ENCODE measurements around the gene TAF5. TPM values are rescaled to one million over a fixed set of nuclear protein-coding genes. Genes with fewer than 3 reads are reported as not detected.

TAF5 gene
- total and polyA plus RNA-seq, 2 donors (not counting 3 experiments of a cell fraction or from before 2014, with no cell fraction given), result 2.4 to 5.8 TPM

DNA sequence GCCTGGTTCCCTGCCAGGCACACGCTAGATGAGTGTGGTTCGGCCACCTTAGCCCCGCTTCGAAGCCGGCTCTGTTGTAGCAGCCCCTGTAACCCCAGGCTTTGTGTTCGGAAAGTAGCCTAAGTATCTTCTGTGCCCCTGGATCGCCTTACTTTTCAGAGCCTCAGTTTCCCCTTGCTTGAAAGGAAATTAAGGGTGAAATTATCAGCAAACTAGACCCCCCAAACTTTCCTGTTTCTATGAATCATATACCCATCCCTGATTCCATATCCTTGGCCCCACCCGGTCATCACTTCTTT, 29.0 kb downstream of the TAF5 start:
- CTCF ChIA-PET, result interaction anchor here (0.9 to 1.9 kb wide), 4 partner anchors 9 to 479 kb away, joined by 3 to 5 read pairs (median 4); partner anchors contain the start of gene CNNM2
- peak overlapping the region; percentile 80 for H3K9ac ChIP-seq (replicated peaks; ENCODE audit: extremely low read depth, insufficient read depth, low read length)
- peaks cover 16% of the 10 kb centered on the region for H3K4me1 ChIP-seq (ENCODE audit: control insufficient read depth, extremely low read depth, insufficient read depth, low read length)
- POLR2A ChIA-PET, result no interaction called here
- no peaks in the 10 kb centered on the region for H3K9me3 ChIP-seq (replicated peaks; ENCODE audit: control insufficient read depth, insufficient read depth, low read length)
- DNase-seq (ENCODE audit: low read depth, low spot score) (no peak), FAIRE-seq (no peak)
- no peaks in the 10 kb centered on the region for H3K9me1 ChIP-seq (replicated peaks; ENCODE audit: control insufficient read depth, extremely low read depth, insufficient read depth, low read length)
- H3K27ac ChIP-seq (ENCODE audit: insufficient read depth, low read depth, low read length), result peak overlapping the region; percentile 34
- H4K20me1 ChIP-seq (replicated peaks; ENCODE audit: control insufficient read depth, extremely low read depth, insufficient read depth, low read length), result no peaks in the 10 kb centered on the region
- peaks cover 62% of the 10 kb centered on the region for H3K79me2 ChIP-seq (ENCODE audit: control insufficient read depth, insufficient read depth, low read length)
- TSS peak; percentile 65 for BruUV-seq (replicated peaks)
- H3K4me3 ChIP-seq (replicated peaks in 1 of 3; ENCODE audit: insufficient read depth in 1 of 3, low read depth in 1 of 3, low read length in 3 of 3), result peak overlapping the region; percentile 65 to 89 (median 81)
- dilution Hi-C loops (cut with MboI; ENCODE audit: extremely low pct_ligation_motif_present, low sequenced_read_pairs) (no loop called here), intact Hi-C loops (cut with micrococcal nuclease) (loop anchor here (1.0 kb wide), 2 partner anchors 28 to 46 kb away; no protein-coding TSS in a partner anchor)
- peak overlapping the region; percentile 72 for H3K4me2 ChIP-seq (ENCODE audit: insufficient read depth, low read length)
- peak overlapping the region; percentile 70 for H2AFZ ChIP-seq (ENCODE audit: low read depth, low read length)
- H3K36me3 ChIP-seq (ENCODE audit: control insufficient read depth in 2 of 2, extremely low read depth in 1 of 2, insufficient read depth in 2 of 2, low read length in 2 of 2), result peaks cover 5 to 12% of the 10 kb centered on the region in 2 experiments
- no peak for TF ChIP-seq POLR2A (IDR thresholded peaks at IDR 0.05; ENCODE audit: low read depth, low read length)
- TF ChIP-seq GATA2 (IDR thresholded peaks at IDR 0.05; ENCODE audit: insufficient read depth, insufficient read length, low read depth, low read length), result no peak
- TF ChIP-seq, protein P1, sequence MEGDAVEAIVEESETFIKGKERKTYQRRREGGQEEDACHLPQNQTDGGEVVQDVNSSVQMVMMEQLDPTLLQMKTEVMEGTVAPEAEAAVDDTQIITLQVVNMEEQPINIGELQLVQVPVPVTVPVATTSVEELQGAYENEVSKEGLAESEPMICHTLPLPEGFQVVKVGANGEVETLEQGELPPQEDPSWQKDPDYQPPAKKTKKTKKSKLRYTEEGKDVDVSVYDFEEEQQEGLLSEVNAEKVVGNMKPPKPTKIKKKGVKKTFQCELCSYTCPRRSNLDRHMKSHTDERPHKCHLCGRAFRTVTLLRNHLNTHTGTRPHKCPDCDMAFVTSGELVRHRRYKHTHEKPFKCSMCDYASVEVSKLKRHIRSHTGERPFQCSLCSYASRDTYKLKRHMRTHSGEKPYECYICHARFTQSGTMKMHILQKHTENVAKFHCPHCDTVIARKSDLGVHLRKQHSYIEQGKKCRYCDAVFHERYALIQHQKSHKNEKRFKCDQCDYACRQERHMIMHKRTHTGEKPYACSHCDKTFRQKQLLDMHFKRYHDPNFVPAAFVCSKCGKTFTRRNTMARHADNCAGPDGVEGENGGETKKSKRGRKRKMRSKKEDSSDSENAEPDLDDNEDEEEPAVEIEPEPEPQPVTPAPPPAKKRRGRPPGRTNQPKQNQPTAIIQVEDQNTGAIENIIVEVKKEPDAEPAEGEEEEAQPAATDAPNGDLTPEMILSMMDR (IDR thresholded peaks at IDR 0.05; ENCODE audit: extremely low read depth in 1 of 2, insufficient read depth in 1 of 2, low read depth in 1 of 2, low read length in 2 of 2), result no peak
- no peak for TF ChIP-seq FOS (IDR thresholded peaks at IDR 0.05; ENCODE audit: borderline replicate concordance, insufficient read depth, low read length)
- no peak for TF ChIP-seq EZH2 (IDR thresholded peaks at IDR 0.05; ENCODE audit: borderline replicate concordance, low read depth, low read length, severe bottlenecking)
- no peak for TF ChIP-seq POLR2AphosphoS5 (IDR thresholded peaks at IDR 0.05; ENCODE audit: insufficient read depth, low read depth, low read length)
- TF ChIP-seq JUN (IDR thresholded peaks at IDR 0.05; ENCODE audit: borderline replicate concordance, insufficient read depth, insufficient read length, low read depth), result no peak
- TF ChIP-seq MYC (IDR thresholded peaks at IDR 0.05; ENCODE audit: low read depth, low read length), result no peak
- TF ChIP-seq, protein P2, sequence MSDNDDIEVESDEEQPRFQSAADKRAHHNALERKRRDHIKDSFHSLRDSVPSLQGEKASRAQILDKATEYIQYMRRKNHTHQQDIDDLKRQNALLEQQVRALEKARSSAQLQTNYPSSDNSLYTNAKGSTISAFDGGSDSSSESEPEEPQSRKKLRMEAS (IDR thresholded peaks at IDR 0.05; ENCODE audit: insufficient read depth, insufficient read length), result no peak
- H3K27me3 ChIP-seq (ENCODE audit: control insufficient read depth in 2 of 2, insufficient read depth in 2 of 2, low read length in 2 of 2), result no peaks in the 10 kb centered on the region
